ENCODE results near the gene MACROD2.

Gene MACROD2

GRCh38 chr20:14685183-14685582 lies 689.9 kb downstream of the MACROD2 start:
- DNase-seq = no peak

GRCh38 chr20:14687313-14687712 lies 692.0 kb downstream of the MACROD2 start:
- DNase-seq = no peak

- DNase-seq = no peak
Measured at GRCh38 chr20:14688005-14688404, 692.7 kb downstream of the MACROD2 start.

GRCh38 chr20:14691994-14692393 lies 696.7 kb downstream of the MACROD2 start:
- no peak for DNase-seq

GRCh38 chr20:14696478-14696877 lies 701.2 kb downstream of the MACROD2 start:
- no peak for DNase-seq

GRCh38 chr20:14696937-14697336 lies 701.6 kb downstream of the MACROD2 start:
- no peak for DNase-seq

GRCh38 chr20:14698125-14698524 lies 702.8 kb downstream of the MACROD2 start:
- DNase-seq = no peak

- DNase-seq = no peak
Measured at GRCh38 chr20:14698605-14699373, 703.5 kb downstream of the MACROD2 start.

- DNase-seq = no peak
Measured at GRCh38 chr20:14700639-14700960, 705.3 kb downstream of the MACROD2 start.

GRCh38 chr20:14701326-14701725 lies 706.0 kb downstream of the MACROD2 start:
- no peak for DNase-seq

GRCh38 chr20:14706555-14706954 lies 711.2 kb downstream of the MACROD2 start:
- no peak for DNase-seq

GRCh38 chr20:14707026-14707680 lies 711.8 kb downstream of the MACROD2 start:
- DNase-seq = no peak

GRCh38 chr20:14707865-14708596 lies 712.7 kb downstream of the MACROD2 start:
- DNase-seq = no peak

GRCh38 chr20:14709439-14709838 lies 714.1 kb downstream of the MACROD2 start:
- DNase-seq = no peak

GRCh38 chr20:14710951-14711350 lies 715.6 kb downstream of the MACROD2 start:
- DNase-seq = no peak

GRCh38 chr20:14711652-14712051 lies 716.3 kb downstream of the MACROD2 start:
- DNase-seq = no peak

GRCh38 chr20:14712302-14712739 lies 717.0 kb downstream of the MACROD2 start:
- no peak for DNase-seq

- no peak for DNase-seq
Measured at GRCh38 chr20:14715400-14715799, 720.1 kb downstream of the MACROD2 start.

GRCh38 chr20:14716351-14716801 lies 721.1 kb downstream of the MACROD2 start:
- no peak for DNase-seq

GRCh38 chr20:14717134-14717999 lies 722.1 kb downstream of the MACROD2 start:
- no peak for DNase-seq

GRCh38 chr20:14720251-14720650 lies 724.9 kb downstream of the MACROD2 start:
- DNase-seq = no peak

GRCh38 chr20:14721926-14722452 lies 726.7 kb downstream of the MACROD2 start:
- no peak for DNase-seq

GRCh38 chr20:14723614-14724013 lies 728.3 kb downstream of the MACROD2 start:
- no peak for DNase-seq

All from midbrain (tissue), 1 donor.